ENCODE results near the gene URB2. TPM values are rescaled to one million over a fixed set of nuclear protein-coding genes. Genes with fewer than 3 reads are reported as not detected.

The URB2 gene
- total RNA-seq, 1 donor from 2014 or later, result 9.7 TPM

DNA sequence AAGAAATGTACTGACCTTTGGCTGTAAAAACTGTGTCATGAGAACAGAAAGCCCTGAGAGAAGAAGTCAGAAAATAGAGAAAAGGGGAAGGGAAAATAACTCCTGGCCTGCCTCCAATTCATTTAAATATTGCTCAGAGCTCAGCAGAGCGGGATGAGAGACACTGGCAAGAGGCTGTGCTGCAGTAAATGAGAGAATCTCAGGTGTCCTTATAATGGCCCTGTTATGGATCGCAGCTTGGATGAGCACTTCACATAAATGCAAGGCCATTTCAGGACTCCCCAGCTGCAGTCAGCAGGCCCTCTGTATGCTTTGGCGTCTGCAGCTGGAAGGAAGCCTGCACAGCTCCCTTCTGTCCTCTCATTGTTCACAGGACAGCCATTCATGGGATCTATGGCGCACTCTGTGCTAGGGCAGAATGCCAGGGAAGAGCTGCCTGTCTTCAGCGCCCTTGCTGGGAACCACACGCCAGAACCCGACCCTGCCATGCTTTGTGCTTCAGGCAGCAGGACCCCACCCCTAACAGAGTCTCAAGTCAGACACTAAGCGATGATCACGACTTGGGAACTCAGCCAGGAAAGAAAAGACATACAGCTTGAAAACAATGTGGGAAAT is 46.9 kb upstream of the URB2 start:
- H3K79me2 ChIP-seq (ENCODE audit: insufficient read depth, low read length), result no peaks in the 10 kb centered on the region
- Mint-ChIP-seq H3K9me3 (ENCODE audit: unreplicated experiment) (peaks cover under 1% of the 10 kb centered on the region), H3K36me3 (ENCODE audit: low read depth, unreplicated experiment) (no peaks in the 10 kb centered on the region), H3K27ac (ENCODE audit: unreplicated experiment) (no peak overlapping the region), H3K4me3 (ENCODE audit: unreplicated experiment) (no peak overlapping the region), H3K27me3 (ENCODE audit: low read depth, unreplicated experiment) (no peaks in the 10 kb centered on the region), H3K4me1 (ENCODE audit: low read depth, unreplicated experiment) (peaks cover 10% of the 10 kb centered on the region)
- peak overlapping the region; percentile 67 for H2AFZ ChIP-seq (ENCODE audit: low read depth, low read length)
- no peaks in the 10 kb centered on the region for H3K36me3 ChIP-seq (ENCODE audit: insufficient read depth, low read length)
- no peak overlapping the region for H3K27ac ChIP-seq (ENCODE audit: low read depth, low read length)
- peaks cover 3% of the 10 kb centered on the region for H3K27me3 ChIP-seq (ENCODE audit: insufficient read depth, low read length)
- no peak overlapping the region for H3K4me3 ChIP-seq (ENCODE audit: insufficient read depth, low read depth, low read length)
- no peaks in the 10 kb centered on the region for H4K20me1 ChIP-seq (ENCODE audit: insufficient read depth, low read length)
- no peak overlapping the region for H3K9ac ChIP-seq (ENCODE audit: low read length)
- no peaks in the 10 kb centered on the region for H3K9me3 ChIP-seq (ENCODE audit: insufficient read depth, low read depth, low read length)
- DNase-seq (ENCODE audit: low read depth) (peak; percentile 18), FAIRE-seq (no peak)
- peaks cover 7% of the 10 kb centered on the region for H3K4me1 ChIP-seq (ENCODE audit: insufficient read depth, low read length)
- no peak for TF ChIP-seq EZH2 (IDR thresholded peaks at IDR 0.05; ENCODE audit: insufficient read depth, low read length)
- TF ChIP-seq CTCF (IDR thresholded peaks at IDR 0.05; ENCODE audit: insufficient read depth, low read depth, low read length), result no peak
- peak overlapping the region; percentile 64 for H3K4me2 ChIP-seq (ENCODE audit: low read length)

- Histone ChIP-seq H3K4me1 (ENCODE audit: insufficient read depth, low read length) (peaks cover 7% of the 10 kb centered on the region), H3K36me3 (ENCODE audit: insufficient read depth, low read length) (no peaks in the 10 kb centered on the region), H3K9me3 (ENCODE audit: insufficient read depth, low read depth, low read length) (no peaks in the 10 kb centered on the region), H3K4me3 (ENCODE audit: insufficient read depth, low read depth, low read length) (no peak overlapping the region), H3K9ac (ENCODE audit: low read length) (no peak overlapping the region), H3K79me2 (ENCODE audit: insufficient read depth, low read length) (no peaks in the 10 kb centered on the region), H3K4me2 (ENCODE audit: low read length) (no peak overlapping the region), H3K27me3 (ENCODE audit: insufficient read depth, low read length) (peaks cover 3% of the 10 kb centered on the region), H4K20me1 (ENCODE audit: insufficient read depth, low read length) (no peaks in the 10 kb centered on the region), H2AFZ (ENCODE audit: low read depth, low read length) (no peak overlapping the region), H3K27ac (ENCODE audit: low read depth, low read length) (no peak overlapping the region)
- H3K36me3 Mint-ChIP-seq (ENCODE audit: low read depth, unreplicated experiment), result no peaks in the 10 kb centered on the region
- no peak for DNase-seq (ENCODE audit: low read depth)
- no peak overlapping the region for H3K4me3 Mint-ChIP-seq (ENCODE audit: unreplicated experiment)
- no peaks in the 10 kb centered on the region for H3K9me3 Mint-ChIP-seq (ENCODE audit: unreplicated experiment)
- no peak for FAIRE-seq
- H3K27me3 Mint-ChIP-seq (ENCODE audit: low read depth, unreplicated experiment), result no peaks in the 10 kb centered on the region
- H3K27ac Mint-ChIP-seq (ENCODE audit: unreplicated experiment), result no peak overlapping the region
- TF ChIP-seq CTCF (IDR thresholded peaks at IDR 0.05; ENCODE audit: insufficient read depth, low read depth, low read length), result no peak
- no peak for TF ChIP-seq EZH2 (IDR thresholded peaks at IDR 0.05; ENCODE audit: insufficient read depth, low read length)
- peaks cover 12% of the 10 kb centered on the region for H3K4me1 Mint-ChIP-seq (ENCODE audit: low read depth, unreplicated experiment)
These were observed 44.6 kb upstream of the URB2 start for GRCh38 chr1:229581485-229581884.

DNA sequence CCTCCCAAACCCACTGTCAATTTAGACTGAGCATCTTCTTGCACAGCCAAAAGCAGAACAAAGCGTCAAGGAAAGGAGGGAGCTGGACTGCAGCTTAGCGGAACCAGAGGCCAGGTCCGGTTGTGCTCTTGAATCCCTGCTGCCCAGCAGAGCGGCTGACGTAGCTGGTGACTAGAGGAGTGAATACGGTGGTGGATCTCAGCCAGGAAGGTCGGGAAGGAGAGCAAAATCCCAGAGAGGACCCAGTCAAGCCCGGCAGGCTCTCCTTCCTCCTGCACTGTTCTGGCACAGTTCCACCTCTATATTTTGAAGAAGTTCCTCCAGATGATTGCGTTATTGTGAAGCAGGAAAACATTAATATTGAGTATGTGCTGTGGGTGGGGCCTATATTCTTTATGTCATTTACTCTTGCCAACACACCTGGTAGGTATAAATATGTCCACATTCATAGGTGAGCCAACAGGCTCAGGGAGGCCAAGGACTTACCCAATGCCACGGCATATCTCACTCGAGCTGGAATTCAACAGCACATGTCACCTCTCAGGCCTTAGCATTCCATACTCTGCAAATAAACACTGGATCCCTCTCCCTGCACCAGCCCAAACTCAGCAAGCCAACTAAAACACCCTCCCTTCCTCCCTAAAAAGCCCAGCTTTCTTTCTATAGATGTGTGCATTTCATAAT is 43.9 kb upstream of the URB2 start:
- Mint-ChIP-seq H3K4me1 (ENCODE audit: low read depth, unreplicated experiment) (peaks cover 12% of the 10 kb centered on the region), H3K27ac (ENCODE audit: unreplicated experiment) (no peak overlapping the region), H3K36me3 (ENCODE audit: low read depth, unreplicated experiment) (no peaks in the 10 kb centered on the region), H3K27me3 (ENCODE audit: low read depth, unreplicated experiment) (no peaks in the 10 kb centered on the region), H3K9me3 (ENCODE audit: unreplicated experiment) (no peaks in the 10 kb centered on the region), H3K4me3 (ENCODE audit: unreplicated experiment) (no peak overlapping the region)
- no peak overlapping the region for H3K9ac ChIP-seq (ENCODE audit: low read length)
- no peak overlapping the region for H2AFZ ChIP-seq (ENCODE audit: low read depth, low read length)
- no peaks in the 10 kb centered on the region for H3K36me3 ChIP-seq (ENCODE audit: insufficient read depth, low read length)
- H3K79me2 ChIP-seq (ENCODE audit: insufficient read depth, low read length), result no peaks in the 10 kb centered on the region
- H3K27me3 ChIP-seq (ENCODE audit: insufficient read depth, low read length), result peaks cover 3% of the 10 kb centered on the region
- H3K4me2 ChIP-seq (ENCODE audit: low read length), result no peak overlapping the region
- peaks cover 7% of the 10 kb centered on the region for H3K4me1 ChIP-seq (ENCODE audit: insufficient read depth, low read length)
- H4K20me1 ChIP-seq (ENCODE audit: insufficient read depth, low read length), result no peaks in the 10 kb centered on the region
- no peaks in the 10 kb centered on the region for H3K9me3 ChIP-seq (ENCODE audit: insufficient read depth, low read depth, low read length)
- TF ChIP-seq CTCF (IDR thresholded peaks at IDR 0.05; ENCODE audit: insufficient read depth, low read depth, low read length) (no peak), EZH2 (IDR thresholded peaks at IDR 0.05; ENCODE audit: insufficient read depth, low read length) (no peak)
- DNase-seq (ENCODE audit: low read depth) (peak; percentile 23), FAIRE-seq (no peak)
- no peak overlapping the region for H3K4me3 ChIP-seq (ENCODE audit: insufficient read depth, low read depth, low read length)
- H3K27ac ChIP-seq (ENCODE audit: low read depth, low read length), result no peak overlapping the region
